Endothelial cell of umbilical vein (primary cell): Measurements from ENCODE around the gene INAVA. TPM values are rescaled to one million over a fixed set of nuclear protein-coding genes. Genes with fewer than 3 reads are reported as not detected.

Experiments
- BruUV-seq: library from RNA; stranded (reverse); fragments of 400-500 nt; replicated peaks from 2 replicates; lab custom pipeline; 2021; lab: Mats Ljungman, UMichigan
- CTCF ChIA-PET: fragments of 300-600, 350-600 bp; sonication (Branson Sonifier 250); formaldehyde crosslinking; loops from one replicate; lab custom pipeline; 2021; ENCODE audit warnings: antibody characterized with exemption, inconsistent platforms; lab: Charles Lee
- POLR2A ChIA-PET: fragments of 300-600, 350-600 bp; sonication (Branson Sonifier 250); formaldehyde crosslinking; loops from one replicate; lab custom pipeline; 2021; ENCODE audit warnings: antibody characterized with exemption, inconsistent platforms; lab: Charles Lee
- DNase-seq: peaks from one replicate; pipeline ENCODE4 v3.0.0-alpha.2; 2011; ENCODE audit warnings: low read depth, low spot score
- FAIRE-seq: peaks from 2 replicates; lab custom pipeline; 2011; peaks lifted over from hg19 to GRCh38; lab: Jason Lieb, UNC
- H2AFZ ChIP-seq: 2 replicates; pipeline ENCODE4 v1.6.0; 2012; ENCODE audit warnings: low read depth, low read length, control low read depth, inconsistent platforms
- H3K27ac ChIP-seq: 2 replicates; pipeline ENCODE4 v1.5.1; 2011; ENCODE audit warnings: low read depth, mild to moderate bottlenecking, control low read depth, low read length, moderate library complexity; ENCODE audit not compliant: insufficient read depth
- H3K27me3 ChIP-seq, 2 experiments: 2 replicates each; pipeline versions ENCODE4 v1.6.0 to v1.6.1; 2011; ENCODE audit warnings: low read length in 2 of 2, mixed read lengths in 1 of 2; ENCODE audit not compliant: control insufficient read depth in 2 of 2, insufficient read depth in 2 of 2
- H3K36me3 ChIP-seq, 2 experiments: 2 replicates in 1 of 2; 3 replicates in 1 of 2; pipeline ENCODE4 v1.5.1; 2011; ENCODE audit warnings: low read length in 2 of 2, mild to moderate bottlenecking in 1 of 2, moderate library complexity in 1 of 2; ENCODE audit not compliant: control insufficient read depth in 2 of 2, insufficient read depth in 2 of 2; ENCODE audit errors: extremely low read depth in 1 of 2
- H3K4me1 ChIP-seq: 3 replicates; pipeline ENCODE4 v1.5.1; 2011; ENCODE audit warnings: mild to moderate bottlenecking, low read length; ENCODE audit not compliant: control insufficient read depth, insufficient read depth; ENCODE audit errors: extremely low read depth
- H3K4me2 ChIP-seq: 2 replicates; pipeline ENCODE4 v1.6.1; 2011; ENCODE audit warnings: low read length, control low read depth, mixed read lengths; ENCODE audit not compliant: insufficient read depth
- H3K4me3 ChIP-seq, 3 experiments: fragments of 200-600 bp in 1 of 3; sonication (generic), shearing (Covaris generic) in 1 of 3; replicated peaks in 1 of 3; 2 replicates each; pipeline ENCODE4 v1.5.1; 2011 to 2016; ENCODE audit warnings: control low read depth in 3 of 3, low read length in 3 of 3, mild to moderate bottlenecking in 2 of 3, inconsistent platforms in 1 of 3, low read depth in 1 of 3, moderate library complexity in 1 of 3; ENCODE audit not compliant: insufficient read depth in 1 of 3
- H3K79me2 ChIP-seq: 2 replicates; pipeline ENCODE4 v1.6.0; 2012; ENCODE audit warnings: low read length, inconsistent platforms; ENCODE audit not compliant: control insufficient read depth, insufficient read depth
- H3K9ac ChIP-seq: replicated peaks from 2 replicates; pipeline ENCODE3; 2011; ENCODE audit warnings: low read length, control low read depth; ENCODE audit not compliant: insufficient read depth; ENCODE audit errors: extremely low read depth
- H3K9me1 ChIP-seq: replicated peaks from 3 replicates; pipeline ENCODE4 v1.6.0; 2011; ENCODE audit warnings: mild to moderate bottlenecking, low read length; ENCODE audit not compliant: control insufficient read depth, insufficient read depth; ENCODE audit errors: extremely low read depth
- H3K9me3 ChIP-seq: replicated peaks from 2 replicates; pipeline ENCODE4 v1.5.1; 2012; ENCODE audit warnings: low read length, inconsistent platforms; ENCODE audit not compliant: control insufficient read depth, insufficient read depth
- H4K20me1 ChIP-seq: replicated peaks from 2 replicates; pipeline ENCODE3; 2011; ENCODE audit warnings: mild to moderate bottlenecking, low read length; ENCODE audit not compliant: control insufficient read depth, insufficient read depth; ENCODE audit errors: extremely low read depth
- EZH2 ChIP-seq: IDR thresholded peaks from 2 replicates; pipeline ENCODE4 v1.6.1; 2012; ENCODE audit warnings: borderline replicate concordance, low read depth, mild to moderate bottlenecking, moderate library complexity, low read length, inconsistent platforms; ENCODE audit not compliant: severe bottlenecking
- FOS ChIP-seq: IDR thresholded peaks from 2 replicates; pipeline ENCODE4 v1.6.1; 2011; ENCODE audit warnings: mild to moderate bottlenecking, low read length, moderate library complexity, borderline replicate concordance; ENCODE audit not compliant: insufficient read depth
- GATA2 ChIP-seq: IDR thresholded peaks from 2 replicates; pipeline ENCODE4 v1.7.0; 2011; ENCODE audit warnings: low read depth, mild to moderate bottlenecking, moderate library complexity, mixed read lengths, low read length; ENCODE audit not compliant: insufficient read length, insufficient read depth
- JUN ChIP-seq: IDR thresholded peaks from 2 replicates; pipeline ENCODE4 v1.6.1; 2011; ENCODE audit warnings: borderline replicate concordance, low read depth; ENCODE audit not compliant: insufficient read length, insufficient read depth
- MYC ChIP-seq: IDR thresholded peaks from one replicate; pipeline ENCODE4 v1.6.1; 2011; ENCODE audit warnings: mild to moderate bottlenecking, low read depth, low read length
- POLR2A ChIP-seq: IDR thresholded peaks from 2 replicates; pipeline ENCODE4 v1.6.1; 2012; ENCODE audit warnings: low read depth, mild to moderate bottlenecking, control low read depth, low read length
- POLR2AphosphoS5 ChIP-seq: IDR thresholded peaks from 2 replicates; pipeline ENCODE4 v1.6.1; 2012; ENCODE audit warnings: low read depth, mild to moderate bottlenecking, control low read depth, low read length, moderate library complexity; ENCODE audit not compliant: insufficient read depth
- dilution Hi-C: fragments of 300-500 bp; cut with MboI; formaldehyde crosslinking; loops from one replicate; pipeline ENCODE4 v1.15.0; 2019; ENCODE audit warnings: low sequenced_read_pairs; ENCODE audit not compliant: extremely low pct_ligation_motif_present
- intact Hi-C: fragments of 100-400 bp; cut with micrococcal nuclease; formaldehyde crosslinking; loops from one replicate; pipeline ENCODE4 v1.10.0; 2022
- polyA plus RNA-seq, 4 experiments: library from polyadenylated mRNA; depleted of rRNA in 3 of 4; stranded (reverse) in 3 of 4; unstranded in 1 of 4; fragments of >200 nt; gene quantifications; 2 replicates each; pipeline versions ENCODE4 v1.2.1 to v1.2.3, GENCODE V29; 2011 to 2012; ENCODE audit warnings: missing spikeins in 1 of 4
- total RNA-seq: library from RNA; stranded (reverse); gene quantifications from 2 replicates; pipeline ENCODE4 v1.2.3, GENCODE V29; 2021
- TF ChIP-seq, protein P1 (sequence below), 2 donors: IDR thresholded peaks; 1 replicate in 1 of 2; 2 replicates in 1 of 2; pipeline ENCODE4 v1.5.1; 2011; ENCODE audit warnings: low read length in 2 of 2, mild to moderate bottlenecking in 2 of 2, moderate library complexity in 2 of 2, control low read depth in 1 of 2, inconsistent platforms in 1 of 2, low read depth in 1 of 2; ENCODE audit not compliant: insufficient read depth in 1 of 2; ENCODE audit errors: extremely low read depth in 1 of 2
- TF ChIP-seq, protein P2 (sequence below): IDR thresholded peaks from 2 replicates; pipeline ENCODE4 v1.6.1; 2011; ENCODE audit not compliant: insufficient read depth, insufficient read length

INAVA gene
- total and polyA plus RNA-seq, 2 donors (not counting 3 experiments of a cell fraction or from before 2014, with no cell fraction given): 0.42 TPM; not detected in 1

DNA sequence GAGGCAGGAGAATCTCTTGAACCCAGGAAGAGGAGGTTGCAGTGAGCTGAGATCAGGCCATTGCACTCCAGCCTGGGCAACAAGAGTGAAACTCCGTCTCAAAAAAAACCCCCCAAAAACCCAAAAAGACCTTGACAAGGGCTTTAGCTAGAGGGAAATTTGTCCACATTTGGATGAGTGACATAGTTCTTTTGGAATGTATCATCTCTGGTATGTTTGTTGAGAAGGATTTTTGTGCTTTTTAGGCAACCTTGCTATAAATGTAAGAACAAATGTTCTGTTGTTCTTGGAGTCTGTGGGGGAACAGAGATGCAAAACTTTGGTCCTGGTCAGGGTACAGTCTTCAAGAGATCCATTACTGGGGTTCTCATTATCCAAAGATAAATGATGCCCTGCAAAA is 28.9 kb downstream of the INAVA start:
- H4K20me1 ChIP-seq: no peaks in the 10 kb centered on the region
- FAIRE-seq (no peak), DNase-seq (no peak)
- ChIA-PET POLR2A (no interaction called here), CTCF (no interaction called here)
- H3K4me1 ChIP-seq: no peaks in the 10 kb centered on the region
- H2AFZ ChIP-seq: no peak overlapping the region
- no TSS peak for BruUV-seq
- no peaks in the 10 kb centered on the region for H3K9me1 ChIP-seq
- H3K27me3 ChIP-seq: peaks cover 0 to 2% of the 10 kb centered on the region in 2 experiments
- dilution Hi-C loops: no loop called here
- H3K27ac ChIP-seq: no peak overlapping the region
- H3K4me3 ChIP-seq: no peak overlapping the region
- H3K79me2 ChIP-seq: no peaks in the 10 kb centered on the region
- no peak for TF ChIP-seq FOS
- TF ChIP-seq, protein P1, sequence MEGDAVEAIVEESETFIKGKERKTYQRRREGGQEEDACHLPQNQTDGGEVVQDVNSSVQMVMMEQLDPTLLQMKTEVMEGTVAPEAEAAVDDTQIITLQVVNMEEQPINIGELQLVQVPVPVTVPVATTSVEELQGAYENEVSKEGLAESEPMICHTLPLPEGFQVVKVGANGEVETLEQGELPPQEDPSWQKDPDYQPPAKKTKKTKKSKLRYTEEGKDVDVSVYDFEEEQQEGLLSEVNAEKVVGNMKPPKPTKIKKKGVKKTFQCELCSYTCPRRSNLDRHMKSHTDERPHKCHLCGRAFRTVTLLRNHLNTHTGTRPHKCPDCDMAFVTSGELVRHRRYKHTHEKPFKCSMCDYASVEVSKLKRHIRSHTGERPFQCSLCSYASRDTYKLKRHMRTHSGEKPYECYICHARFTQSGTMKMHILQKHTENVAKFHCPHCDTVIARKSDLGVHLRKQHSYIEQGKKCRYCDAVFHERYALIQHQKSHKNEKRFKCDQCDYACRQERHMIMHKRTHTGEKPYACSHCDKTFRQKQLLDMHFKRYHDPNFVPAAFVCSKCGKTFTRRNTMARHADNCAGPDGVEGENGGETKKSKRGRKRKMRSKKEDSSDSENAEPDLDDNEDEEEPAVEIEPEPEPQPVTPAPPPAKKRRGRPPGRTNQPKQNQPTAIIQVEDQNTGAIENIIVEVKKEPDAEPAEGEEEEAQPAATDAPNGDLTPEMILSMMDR (IDR thresholded peaks at IDR 0.05; ENCODE audit: extremely low read depth in 1 of 2, insufficient read depth in 1 of 2, low read depth in 1 of 2, low read length in 2 of 2): no peak
- TF ChIP-seq, protein P2, sequence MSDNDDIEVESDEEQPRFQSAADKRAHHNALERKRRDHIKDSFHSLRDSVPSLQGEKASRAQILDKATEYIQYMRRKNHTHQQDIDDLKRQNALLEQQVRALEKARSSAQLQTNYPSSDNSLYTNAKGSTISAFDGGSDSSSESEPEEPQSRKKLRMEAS: no peak
- TF ChIP-seq JUN: no peak
- no peak for TF ChIP-seq EZH2
- no peak for TF ChIP-seq GATA2
- TF ChIP-seq POLR2AphosphoS5: no peak
- TF ChIP-seq MYC: no peak
- TF ChIP-seq POLR2A: no peak
- intact Hi-C loops: no loop called here
- no peak overlapping the region for H3K4me2 ChIP-seq
- no peaks in the 10 kb centered on the region for H3K9me3 ChIP-seq
- no peaks in the 10 kb centered on the region for H3K36me3 ChIP-seq
- no peak overlapping the region for H3K9ac ChIP-seq
